Ishikawa (cell line): ENCODE measurements around the gene GFRA1.

Source experiments
- EP300 ChIP-seq: IDR thresholded peaks from 2 replicates; pipeline ENCODE4 v1.6.1; 2012; ENCODE audit warnings: borderline replicate concordance
- NFIC ChIP-seq: IDR thresholded peaks from 2 replicates; pipeline ENCODE4 v1.6.1; 2012
- TCF12 ChIP-seq: IDR thresholded peaks from 2 replicates; pipeline ENCODE4 v1.6.1; 2012; ENCODE audit warnings: low read depth
- YY1 ChIP-seq: IDR thresholded peaks from 2 replicates; pipeline ENCODE4 v1.6.1; 2012; ENCODE audit warnings: low read depth
- TF ChIP-seq, protein P1 (sequence below): IDR thresholded peaks from 2 replicates; pipeline ENCODE4 v1.6.1; 2012
- TF ChIP-seq, protein P2 (sequence below): IDR thresholded peaks from 2 replicates; pipeline ENCODE4 v1.6.1; 2012
- TF ChIP-seq, protein P3 (sequence below): IDR thresholded peaks from 2 replicates; pipeline ENCODE4 v1.6.1; 2012; ENCODE audit warnings: low read depth, mild to moderate bottlenecking

DNA sequence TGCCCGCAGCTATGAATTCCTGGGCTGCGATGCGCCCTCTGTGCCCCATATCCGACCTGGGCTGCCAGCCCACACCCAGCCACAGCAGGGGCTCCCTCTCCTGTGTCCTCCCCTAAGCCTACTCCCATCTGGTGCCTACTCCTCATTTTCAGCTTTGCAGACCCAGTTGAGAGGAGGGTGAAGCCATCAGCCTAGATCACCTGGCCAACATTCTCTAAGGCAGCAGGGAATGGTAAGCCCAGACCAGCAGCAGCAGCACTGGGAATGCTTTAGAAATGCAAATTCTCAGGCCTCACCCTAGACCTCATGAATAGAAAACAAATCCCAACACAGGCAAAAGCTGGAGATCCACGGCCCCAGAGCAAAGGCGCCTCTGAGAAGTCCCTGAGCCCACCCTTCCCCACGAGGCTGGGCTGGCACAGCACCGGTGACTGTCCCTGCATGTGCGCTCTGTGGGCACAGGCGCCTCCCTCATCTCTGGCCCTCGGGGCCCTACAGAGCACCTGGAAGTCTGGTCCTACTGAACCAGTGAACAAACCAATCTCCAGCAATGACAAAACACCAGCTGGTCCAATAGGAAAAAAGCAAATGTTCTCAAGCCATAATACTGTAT is 161.4 kb downstream of the GFRA1 start:
- TF ChIP-seq EP300 = no peak
- TF ChIP-seq YY1 = no peak
- no peak for TF ChIP-seq TCF12
- TF ChIP-seq, protein P1, sequence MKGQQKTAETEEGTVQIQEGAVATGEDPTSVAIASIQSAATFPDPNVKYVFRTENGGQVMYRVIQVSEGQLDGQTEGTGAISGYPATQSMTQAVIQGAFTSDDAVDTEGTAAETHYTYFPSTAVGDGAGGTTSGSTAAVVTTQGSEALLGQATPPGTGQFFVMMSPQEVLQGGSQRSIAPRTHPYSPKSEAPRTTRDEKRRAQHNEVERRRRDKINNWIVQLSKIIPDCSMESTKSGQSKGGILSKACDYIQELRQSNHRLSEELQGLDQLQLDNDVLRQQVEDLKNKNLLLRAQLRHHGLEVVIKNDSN = no peak
- TF ChIP-seq, protein P2, sequence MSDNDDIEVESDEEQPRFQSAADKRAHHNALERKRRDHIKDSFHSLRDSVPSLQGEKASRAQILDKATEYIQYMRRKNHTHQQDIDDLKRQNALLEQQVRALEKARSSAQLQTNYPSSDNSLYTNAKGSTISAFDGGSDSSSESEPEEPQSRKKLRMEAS = no peak
- TF ChIP-seq, protein P3, sequence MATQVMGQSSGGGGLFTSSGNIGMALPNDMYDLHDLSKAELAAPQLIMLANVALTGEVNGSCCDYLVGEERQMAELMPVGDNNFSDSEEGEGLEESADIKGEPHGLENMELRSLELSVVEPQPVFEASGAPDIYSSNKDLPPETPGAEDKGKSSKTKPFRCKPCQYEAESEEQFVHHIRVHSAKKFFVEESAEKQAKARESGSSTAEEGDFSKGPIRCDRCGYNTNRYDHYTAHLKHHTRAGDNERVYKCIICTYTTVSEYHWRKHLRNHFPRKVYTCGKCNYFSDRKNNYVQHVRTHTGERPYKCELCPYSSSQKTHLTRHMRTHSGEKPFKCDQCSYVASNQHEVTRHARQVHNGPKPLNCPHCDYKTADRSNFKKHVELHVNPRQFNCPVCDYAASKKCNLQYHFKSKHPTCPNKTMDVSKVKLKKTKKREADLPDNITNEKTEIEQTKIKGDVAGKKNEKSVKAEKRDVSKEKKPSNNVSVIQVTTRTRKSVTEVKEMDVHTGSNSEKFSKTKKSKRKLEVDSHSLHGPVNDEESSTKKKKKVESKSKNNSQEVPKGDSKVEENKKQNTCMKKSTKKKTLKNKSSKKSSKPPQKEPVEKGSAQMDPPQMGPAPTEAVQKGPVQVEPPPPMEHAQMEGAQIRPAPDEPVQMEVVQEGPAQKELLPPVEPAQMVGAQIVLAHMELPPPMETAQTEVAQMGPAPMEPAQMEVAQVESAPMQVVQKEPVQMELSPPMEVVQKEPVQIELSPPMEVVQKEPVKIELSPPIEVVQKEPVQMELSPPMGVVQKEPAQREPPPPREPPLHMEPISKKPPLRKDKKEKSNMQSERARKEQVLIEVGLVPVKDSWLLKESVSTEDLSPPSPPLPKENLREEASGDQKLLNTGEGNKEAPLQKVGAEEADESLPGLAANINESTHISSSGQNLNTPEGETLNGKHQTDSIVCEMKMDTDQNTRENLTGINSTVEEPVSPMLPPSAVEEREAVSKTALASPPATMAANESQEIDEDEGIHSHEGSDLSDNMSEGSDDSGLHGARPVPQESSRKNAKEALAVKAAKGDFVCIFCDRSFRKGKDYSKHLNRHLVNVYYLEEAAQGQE = no peak
- TF ChIP-seq NFIC = no peak
